ENCODE results near the gene DUSP8. TPM values are rescaled to one million over a fixed set of nuclear protein-coding genes. Genes with fewer than 3 reads are reported as not detected.
A peak's percentile ranks its signal among the peaks of the same experiment; 100 is the strongest.

The DUSP8 gene
- total RNA-seq, 4 donors from 2014 or later = 13.3 to 31.8 (median 19.8) TPM

- DNase-seq = no peak
- no peak overlapping the region for H3K4me3 ChIP-seq
- peaks cover 16 to 48% (median 27%) of the 10 kb centered on the region in 4 donors for H3K4me1 ChIP-seq
- no peak overlapping the region for H3K27ac ChIP-seq
- no peaks in the 10 kb centered on the region for H3K36me3 ChIP-seq
- in situ Hi-C loops (cut with MboI; ENCODE audit: low pct_ligation_motif_present in 1 of 4, low pct_unique_long_range_greater_than_20kb in 1 of 4, low sequenced_read_pairs in 3 of 4) (loop anchor here in 3 of 4 donors (25.0 kb wide), 3 partner anchors 217 to 617 kb away; partner anchors contain the start of gene MUC5B (in 2 of the 3)), intact Hi-C loops (cut with DNase I; ENCODE audit: low total_unique reads) (no loop called here)
- H3K27me3 ChIP-seq = no peaks in the 10 kb centered on the region
- TF ChIP-seq POLR2AphosphoS5 (IDR thresholded peaks at IDR 0.05) = no peak
- no peaks in the 10 kb centered on the region for H3K9me3 ChIP-seq
- WGBS, 2 donors (ENCODE audit: low coverage in 1 of 2) = 94 to 98% methylated on average over 9 to 25 of the region's 28 CpGs
These were observed 67.3 kb downstream of the DUSP8 start for GRCh38 chr11:1504581-1505290.

GRCh38 chr11:1504138-1504537 is 67.9 kb downstream of the DUSP8 start:
- DNase-seq = no peak
- WGBS, 2 donors (ENCODE audit: low coverage in 1 of 2) = 80% methylated on average over 9 of the region's 9 CpGs; no CpG with 5 or more reads in 1 of the 2 donors
- Histone ChIP-seq H3K4me1 (peaks cover 16 to 45% (median 27%) of the 10 kb centered on the region in 4 donors), H3K27me3 (no peaks in the 10 kb centered on the region), H3K4me3 (no peak overlapping the region), H3K36me3 (no peaks in the 10 kb centered on the region), H3K27ac (peak overlapping the region in 3 of 4 donors; percentile 34 to 66 (median 44)), H3K9me3 (no peaks in the 10 kb centered on the region)
- in situ Hi-C loops (cut with MboI; ENCODE audit: low pct_ligation_motif_present in 1 of 4, low pct_unique_long_range_greater_than_20kb in 1 of 4, low sequenced_read_pairs in 3 of 4) = loop anchor here in 3 of 4 donors (25.0 kb wide), 3 partner anchors 217 to 617 kb away; partner anchors contain the start of gene MUC5B (in 2 of the 3)
- TF ChIP-seq POLR2AphosphoS5 (IDR thresholded peaks at IDR 0.05) (no peak), CTCF (IDR thresholded peaks at IDR 0.05) (no peak), EP300 (IDR thresholded peaks at IDR 0.05; ENCODE audit: low read depth) (no peak), POLR2A (IDR thresholded peaks at IDR 0.05) (no peak)
- intact Hi-C loops (cut with DNase I; ENCODE audit: low total_unique reads) = no loop called here

Other genes starting within 250 kb of the DUSP8 start
- 1 to 10 TPM in 1 of 4 donors, under 1 TPM in 2, not detected in 1; 0.14 to 1.8 (median 0.95) TPM for gene BRSK2, start 182.3 kb downstream of the DUSP8 start, total RNA-seq
- 10 to 100 TPM; 22.8 to 56.7 (median 42.4) TPM for gene MOB2, start 85.5 kb downstream of the DUSP8 start, total RNA-seq
- gene KRTAP5-1, start 13.0 kb upstream of the DUSP8 start, total RNA-seq = not detected
- gene KRTAP5-2, start 26.0 kb upstream of the DUSP8 start, total RNA-seq = not detected
- gene KRTAP5-3, start 36.2 kb upstream of the DUSP8 start, total RNA-seq = not detected
- not detected for gene KRTAP5-4, start 49.9 kb upstream of the DUSP8 start, total RNA-seq
- gene KRTAP5-5, start 57.5 kb upstream of the DUSP8 start, total RNA-seq = not detected
- gene KRTAP5-6, start 124.9 kb upstream of the DUSP8 start, total RNA-seq = not detected
- 10 to 100 TPM in 1 of 4 donors, 1 to 10 TPM in 2, under 1 TPM in 1; 0.68 to 13.5 (median 1.3) TPM for gene IFITM10, start 178.3 kb upstream of the DUSP8 start, total RNA-seq
- gene CTSD, start 191.7 kb upstream of the DUSP8 start, total RNA-seq = 1,000 to 10,000 TPM in 2 of 4 donors, 100 to 1,000 TPM in 2; 548 to 1,794 (median 1,176) TPM